ENCODE results near the gene OR4D11. TPM values are rescaled to one million over a fixed set of nuclear protein-coding genes. Genes with fewer than 3 reads are reported as not detected.

OR4D11 gene
- total and polyA plus RNA-seq, 2 donors (not counting 3 experiments of a cell fraction or from before 2014, with no cell fraction given), result not detected

- no peak for FAIRE-seq
These were observed 49.5 kb downstream of the OR4D11 start for GRCh38 chr11:59552844-59553243.

More at GRCh38 chr11:59552844-59553243, 49.5 kb downstream of the OR4D11 start:
- H3K36me3 ChIP-seq (ENCODE audit: control insufficient read depth in 2 of 2, extremely low read depth in 1 of 2, insufficient read depth in 2 of 2, low read length in 2 of 2), result no peaks in the 10 kb centered on the region
- no peak overlapping the region for H3K4me2 ChIP-seq (ENCODE audit: insufficient read depth, low read length)
- no peak overlapping the region for H3K4me3 ChIP-seq (replicated peaks in 1 of 3; ENCODE audit: insufficient read depth in 1 of 3, low read depth in 1 of 3, low read length in 3 of 3)
- no peak for DNase-seq (ENCODE audit: low read depth, low spot score)
- H2AFZ ChIP-seq (ENCODE audit: low read depth, low read length), result no peak overlapping the region
- intact Hi-C loops (cut with micrococcal nuclease) (loop anchor here (5.0 to 10.0 kb wide), 2 partner anchors 249 to 642 kb away; no protein-coding TSS in a partner anchor), dilution Hi-C loops (cut with MboI; ENCODE audit: extremely low pct_ligation_motif_present, low sequenced_read_pairs) (no loop called here)
- TF ChIP-seq JUN (IDR thresholded peaks at IDR 0.05; ENCODE audit: borderline replicate concordance, insufficient read depth, insufficient read length, low read depth) (no peak), FOS (IDR thresholded peaks at IDR 0.05; ENCODE audit: borderline replicate concordance, insufficient read depth, low read length) (no peak), EZH2 (IDR thresholded peaks at IDR 0.05; ENCODE audit: borderline replicate concordance, low read depth, low read length, severe bottlenecking) (no peak), POLR2A (IDR thresholded peaks at IDR 0.05; ENCODE audit: low read depth, low read length) (no peak), POLR2AphosphoS5 (IDR thresholded peaks at IDR 0.05; ENCODE audit: insufficient read depth, low read depth, low read length) (no peak), GATA2 (IDR thresholded peaks at IDR 0.05; ENCODE audit: insufficient read depth, insufficient read length, low read depth, low read length) (no peak), MYC (IDR thresholded peaks at IDR 0.05; ENCODE audit: low read depth, low read length) (no peak), MAX (IDR thresholded peaks at IDR 0.05; ENCODE audit: insufficient read depth, insufficient read length) (no peak)
- TF ChIP-seq, protein P1, sequence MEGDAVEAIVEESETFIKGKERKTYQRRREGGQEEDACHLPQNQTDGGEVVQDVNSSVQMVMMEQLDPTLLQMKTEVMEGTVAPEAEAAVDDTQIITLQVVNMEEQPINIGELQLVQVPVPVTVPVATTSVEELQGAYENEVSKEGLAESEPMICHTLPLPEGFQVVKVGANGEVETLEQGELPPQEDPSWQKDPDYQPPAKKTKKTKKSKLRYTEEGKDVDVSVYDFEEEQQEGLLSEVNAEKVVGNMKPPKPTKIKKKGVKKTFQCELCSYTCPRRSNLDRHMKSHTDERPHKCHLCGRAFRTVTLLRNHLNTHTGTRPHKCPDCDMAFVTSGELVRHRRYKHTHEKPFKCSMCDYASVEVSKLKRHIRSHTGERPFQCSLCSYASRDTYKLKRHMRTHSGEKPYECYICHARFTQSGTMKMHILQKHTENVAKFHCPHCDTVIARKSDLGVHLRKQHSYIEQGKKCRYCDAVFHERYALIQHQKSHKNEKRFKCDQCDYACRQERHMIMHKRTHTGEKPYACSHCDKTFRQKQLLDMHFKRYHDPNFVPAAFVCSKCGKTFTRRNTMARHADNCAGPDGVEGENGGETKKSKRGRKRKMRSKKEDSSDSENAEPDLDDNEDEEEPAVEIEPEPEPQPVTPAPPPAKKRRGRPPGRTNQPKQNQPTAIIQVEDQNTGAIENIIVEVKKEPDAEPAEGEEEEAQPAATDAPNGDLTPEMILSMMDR (IDR thresholded peaks at IDR 0.05; ENCODE audit: extremely low read depth in 1 of 2, insufficient read depth in 1 of 2, low read depth in 1 of 2, low read length in 2 of 2), result no peak
- ChIA-PET CTCF (interaction anchor here (1.7 kb wide), 1 partner anchor 13 kb away, joined by 4 read pairs; no protein-coding TSS in a partner anchor), POLR2A (no interaction called here)
- H3K9me1 ChIP-seq (replicated peaks; ENCODE audit: control insufficient read depth, extremely low read depth, insufficient read depth, low read length), result no peaks in the 10 kb centered on the region
- no peak overlapping the region for H3K9ac ChIP-seq (replicated peaks; ENCODE audit: extremely low read depth, insufficient read depth, low read length)
- H3K4me1 ChIP-seq (ENCODE audit: control insufficient read depth, extremely low read depth, insufficient read depth, low read length), result peaks cover 22% of the 10 kb centered on the region
- no peaks in the 10 kb centered on the region for H3K9me3 ChIP-seq (replicated peaks; ENCODE audit: control insufficient read depth, insufficient read depth, low read length)
- H3K27me3 ChIP-seq (ENCODE audit: control insufficient read depth in 2 of 2, insufficient read depth in 2 of 2, low read length in 2 of 2), result no peaks in the 10 kb centered on the region
- BruUV-seq (replicated peaks), result no TSS peak
- no peaks in the 10 kb centered on the region for H4K20me1 ChIP-seq (replicated peaks; ENCODE audit: control insufficient read depth, extremely low read depth, insufficient read depth, low read length)
- H3K27ac ChIP-seq (ENCODE audit: insufficient read depth, low read depth, low read length), result no peak overlapping the region
- no peaks in the 10 kb centered on the region for H3K79me2 ChIP-seq (ENCODE audit: control insufficient read depth, insufficient read depth, low read length)
